ENCODE measurements around the gene TPSB2. TPM values are rescaled to one million over a fixed set of nuclear protein-coding genes. Genes with fewer than 3 reads are reported as not detected.
A peak's percentile ranks its signal among the peaks of the same experiment; 100 is the strongest.
"Not testable (repeated sequence)": the region's sequence is repeated elsewhere in the genome, so short reads cannot be mapped to it uniquely, and the experiment has no call there.

Gene TPSB2
- polyA plus RNA-seq, 1 donor from 2014 or later, result not detected

DNA sequence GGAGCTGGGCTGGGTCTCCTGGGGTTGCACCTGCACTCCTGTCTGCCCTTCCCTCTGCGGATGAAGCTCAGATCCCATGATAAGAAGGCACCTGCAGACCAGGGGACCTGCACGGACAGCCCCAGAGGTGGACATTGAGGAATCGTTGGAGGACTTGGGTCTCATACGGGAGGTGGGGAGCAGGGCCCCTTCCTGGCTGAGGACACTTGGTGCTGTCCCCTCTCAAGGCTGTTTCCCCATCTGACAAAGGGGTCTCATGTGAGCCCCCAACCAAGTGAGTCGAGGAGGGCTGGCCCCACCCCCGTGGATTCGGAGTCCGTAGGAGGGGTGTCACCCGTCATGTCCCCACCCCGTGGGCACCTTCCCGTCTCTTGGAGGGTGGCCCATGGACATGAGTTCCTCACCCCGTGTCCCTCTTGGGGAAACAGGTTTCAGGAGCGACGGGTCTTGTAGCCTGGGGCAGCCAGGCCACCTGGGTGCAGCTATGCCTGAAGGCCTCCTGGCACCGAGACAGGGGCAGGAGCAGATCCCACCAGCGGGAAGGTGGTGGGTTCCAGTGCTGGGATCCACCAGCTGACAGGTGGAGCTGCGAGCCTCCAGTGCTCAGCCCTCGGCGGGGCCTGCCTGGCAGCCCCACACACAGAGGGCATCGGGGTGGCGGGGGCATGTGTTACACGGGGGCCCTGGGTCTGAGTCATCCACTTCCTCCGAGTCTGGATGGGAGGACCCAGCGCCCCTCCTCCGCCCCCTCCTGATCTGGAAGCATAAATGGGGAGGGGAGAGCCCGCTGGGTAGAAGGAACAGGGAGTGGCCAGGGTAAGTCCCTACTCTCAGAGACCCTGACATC is 25.5 kb upstream of the TPSB2 start, which contains the start of gene TPSD1:
TPSD1 (plus strand) TSS at position 794 of the 847 bp plus-strand sequence. CDS start 212 bp downstream, outside the sequence.
- not testable (repeated sequence) for H3K4me3 Mint-ChIP-seq, H3K27ac Mint-ChIP-seq, H3K4me1 Mint-ChIP-seq, H3K9me3 Mint-ChIP-seq, H3K36me3 Mint-ChIP-seq
- peaks cover 13% of the 10 kb centered on the region for H3K27me3 Mint-ChIP-seq

DNA sequence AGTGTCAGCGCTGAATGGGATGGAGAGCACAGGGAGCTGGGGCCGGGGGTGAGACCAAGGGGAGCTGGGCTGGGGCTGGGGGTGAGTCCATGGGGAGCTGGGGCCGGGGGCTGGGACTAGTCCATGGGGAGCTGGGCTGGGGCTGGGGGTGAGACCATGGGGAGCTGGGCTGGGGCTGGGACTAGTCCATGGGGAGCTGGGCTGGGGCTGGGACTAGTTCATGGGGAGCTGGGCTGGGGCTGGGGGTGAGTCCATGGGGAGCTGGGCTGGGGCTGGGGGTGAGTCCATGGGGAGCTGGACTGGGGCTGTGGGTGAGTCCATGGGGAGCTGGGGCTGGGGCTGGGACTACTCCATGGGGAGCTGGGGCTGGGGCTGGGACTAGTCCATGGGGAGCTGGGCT is 24.8 kb upstream of the TPSB2 start:
- not testable (repeated sequence) for H3K4me1 Mint-ChIP-seq, H3K27ac Mint-ChIP-seq, H3K4me3 Mint-ChIP-seq, H3K36me3 Mint-ChIP-seq, H3K9me3 Mint-ChIP-seq, H3K27me3 Mint-ChIP-seq

DNA sequence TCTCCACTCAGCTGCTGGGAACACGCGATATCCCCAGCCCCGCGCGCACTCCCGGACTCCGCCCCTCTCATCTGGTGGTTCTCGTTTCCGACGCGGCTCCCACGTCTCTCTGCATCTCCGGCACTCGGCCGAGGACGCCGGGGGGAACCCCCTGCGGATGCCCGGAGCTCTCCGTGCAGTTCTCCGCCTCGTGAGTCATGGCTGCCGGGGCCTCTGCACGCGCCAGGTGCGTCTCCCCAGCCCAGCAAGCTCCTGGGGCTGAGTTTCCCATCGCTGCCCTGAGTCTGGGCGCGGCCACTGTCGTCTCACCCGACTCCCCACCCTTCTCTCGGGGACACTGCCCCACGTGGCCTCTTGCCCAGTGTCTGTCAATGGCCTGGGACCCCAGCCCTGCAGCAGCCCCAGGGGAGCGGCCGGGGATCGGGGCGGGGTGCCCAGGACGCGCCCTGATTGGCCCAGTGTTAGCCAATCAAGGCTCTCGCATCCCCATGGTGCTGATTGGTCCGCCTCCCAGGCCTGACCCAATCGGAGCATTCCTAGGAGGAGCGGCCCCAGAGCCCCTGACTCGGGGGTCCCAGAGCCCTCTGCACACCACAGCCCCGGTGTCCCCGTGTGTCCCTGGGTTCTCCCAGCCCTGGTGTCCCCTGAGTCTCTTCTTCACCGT is 23.8 kb upstream of the TPSB2 start:
- not testable (repeated sequence) for H3K27ac Mint-ChIP-seq

DNA sequence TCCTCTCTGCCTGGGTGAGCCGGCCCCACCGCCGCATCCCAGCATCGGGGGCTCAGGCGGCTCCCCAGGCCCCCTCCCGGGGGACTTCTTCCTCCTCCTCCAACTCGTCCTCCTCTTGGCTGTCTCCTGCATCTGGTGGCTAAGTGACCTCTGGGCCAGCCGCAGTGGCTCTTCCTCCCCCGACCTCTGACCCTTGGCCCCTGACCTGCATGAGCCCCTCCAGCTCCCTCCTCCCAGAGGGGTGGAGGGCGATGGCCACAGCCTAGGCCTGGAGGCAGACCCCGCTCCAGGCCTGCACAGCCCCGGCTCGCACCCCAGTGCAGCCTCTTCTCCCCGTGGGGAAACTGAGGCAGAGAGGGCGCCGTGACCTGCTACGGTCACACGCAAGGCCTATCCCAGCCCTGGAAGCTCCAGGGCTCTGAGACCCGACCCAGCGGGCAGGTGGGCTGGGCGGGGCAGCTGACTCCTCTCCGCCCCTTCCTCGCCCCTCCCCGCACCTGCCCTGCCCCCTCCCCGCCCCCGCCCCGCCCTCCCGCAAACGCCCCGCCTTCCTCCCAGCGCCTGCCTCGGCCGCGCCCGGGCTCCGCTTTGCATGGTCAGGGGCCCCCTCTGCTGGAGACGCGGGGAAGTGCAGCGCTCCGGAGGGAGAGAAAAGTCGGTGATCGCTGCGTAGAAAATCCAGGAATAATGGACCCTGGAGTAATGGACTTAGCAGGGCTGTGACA is 19.2 kb upstream of the TPSB2 start:
- H3K9me3 Mint-ChIP-seq, H3K4me1 Mint-ChIP-seq, H3K4me3 Mint-ChIP-seq, H3K27ac Mint-ChIP-seq, H3K36me3 Mint-ChIP-seq, H3K27me3 Mint-ChIP-seq: not testable (repeated sequence)

More for the DNA sequence above, 23.8 kb upstream of the TPSB2 start:
- not testable (repeated sequence) for H3K4me1 Mint-ChIP-seq, H3K27me3 Mint-ChIP-seq, H3K9me3 Mint-ChIP-seq, H3K36me3 Mint-ChIP-seq, H3K4me3 Mint-ChIP-seq

DNA sequence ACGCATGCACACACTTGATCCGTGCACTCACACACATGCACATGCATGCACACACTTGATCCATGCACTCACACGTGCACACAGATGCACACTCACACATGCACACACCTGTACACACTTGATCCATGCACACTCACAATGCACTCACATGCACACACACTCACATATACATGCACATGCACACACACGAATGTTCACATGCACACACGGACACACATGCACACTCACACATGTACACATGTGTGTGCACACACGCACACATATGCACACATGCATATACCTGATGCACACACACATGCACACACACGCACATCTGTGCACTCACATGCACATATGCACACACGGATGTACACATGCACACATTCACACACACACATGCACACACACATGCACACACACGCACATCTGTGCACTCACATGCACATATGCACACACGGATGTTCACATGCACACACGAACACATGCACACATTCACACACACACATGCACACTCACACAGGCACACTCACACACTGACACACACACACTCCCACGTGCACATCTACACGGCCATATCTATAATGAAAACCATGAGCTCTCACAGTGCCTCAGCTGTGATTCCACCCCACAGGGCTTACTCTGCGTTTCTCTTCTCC is 18.0 kb upstream of the TPSB2 start:
- not testable (repeated sequence) for H3K27me3 Mint-ChIP-seq, H3K9me3 Mint-ChIP-seq, H3K4me1 Mint-ChIP-seq, H3K36me3 Mint-ChIP-seq, H3K27ac Mint-ChIP-seq, H3K4me3 Mint-ChIP-seq

DNA sequence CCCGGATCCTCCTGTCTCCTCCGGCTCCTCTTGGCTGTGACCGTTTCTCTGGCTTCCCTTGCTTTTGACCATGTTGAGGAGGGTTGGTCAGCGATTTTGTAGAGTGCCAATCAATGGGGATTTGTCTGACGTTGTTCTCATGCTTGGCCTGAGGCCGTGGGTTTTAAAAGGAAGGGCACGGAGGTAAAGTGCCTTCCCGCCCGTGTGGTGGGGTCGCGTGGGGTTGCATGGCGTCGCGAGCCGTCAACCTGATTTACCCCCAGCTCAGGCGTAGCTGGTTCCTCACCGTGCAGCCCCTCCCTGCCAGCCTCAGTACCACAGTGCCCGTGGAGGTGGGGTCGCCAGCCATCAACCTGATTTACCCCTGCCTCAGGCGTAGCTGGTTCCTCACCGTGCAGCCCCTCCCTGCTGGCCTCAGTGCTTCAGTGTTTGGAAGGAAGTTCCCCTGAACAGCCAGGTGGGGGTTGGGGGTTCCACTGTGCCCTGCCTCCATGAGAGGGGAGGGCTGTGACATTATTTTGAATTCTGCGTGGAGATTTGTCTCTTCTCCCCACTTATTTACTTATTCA is 15.6 kb upstream of the TPSB2 start:
- H3K36me3 Mint-ChIP-seq, result no peaks in the 10 kb centered on the region
- H3K9me3 Mint-ChIP-seq, result peaks cover 0 to 4% (median 0%) of the 10 kb centered on the region in 3 donors
- H3K27ac Mint-ChIP-seq, result no peak overlapping the region
- H3K27me3 Mint-ChIP-seq, result no peaks in the 10 kb centered on the region
- H3K4me1 Mint-ChIP-seq, result no peaks in the 10 kb centered on the region
- H3K4me3 Mint-ChIP-seq, result no peak overlapping the region

DNA sequence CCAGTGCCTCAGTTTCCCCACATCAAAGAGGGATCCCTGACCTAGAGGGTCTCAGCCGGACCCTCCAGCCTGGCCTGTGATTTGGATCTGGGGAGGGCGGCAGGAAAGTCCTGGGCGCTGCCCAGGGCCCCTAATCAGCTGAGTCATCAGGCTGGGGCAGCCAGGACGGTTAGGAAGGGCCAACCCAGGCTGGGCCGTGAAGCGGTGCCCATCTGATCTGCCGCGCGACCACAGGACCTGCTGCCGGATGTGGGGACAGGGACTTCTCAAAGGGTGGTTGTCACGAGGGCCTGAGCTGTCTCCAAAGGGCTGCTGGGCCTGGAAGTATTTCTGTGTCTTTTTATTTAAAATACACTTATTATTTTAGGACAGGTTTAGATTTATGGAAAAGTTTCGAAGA is 14.9 kb upstream of the TPSB2 start:
- Mint-ChIP-seq H3K36me3 (no peaks in the 10 kb centered on the region), H3K27ac (no peak overlapping the region), H3K27me3 (no peaks in the 10 kb centered on the region), H3K4me1 (no peaks in the 10 kb centered on the region), H3K4me3 (no peak overlapping the region), H3K9me3 (peaks cover 0 to 4% (median 0%) of the 10 kb centered on the region in 3 donors)

DNA sequence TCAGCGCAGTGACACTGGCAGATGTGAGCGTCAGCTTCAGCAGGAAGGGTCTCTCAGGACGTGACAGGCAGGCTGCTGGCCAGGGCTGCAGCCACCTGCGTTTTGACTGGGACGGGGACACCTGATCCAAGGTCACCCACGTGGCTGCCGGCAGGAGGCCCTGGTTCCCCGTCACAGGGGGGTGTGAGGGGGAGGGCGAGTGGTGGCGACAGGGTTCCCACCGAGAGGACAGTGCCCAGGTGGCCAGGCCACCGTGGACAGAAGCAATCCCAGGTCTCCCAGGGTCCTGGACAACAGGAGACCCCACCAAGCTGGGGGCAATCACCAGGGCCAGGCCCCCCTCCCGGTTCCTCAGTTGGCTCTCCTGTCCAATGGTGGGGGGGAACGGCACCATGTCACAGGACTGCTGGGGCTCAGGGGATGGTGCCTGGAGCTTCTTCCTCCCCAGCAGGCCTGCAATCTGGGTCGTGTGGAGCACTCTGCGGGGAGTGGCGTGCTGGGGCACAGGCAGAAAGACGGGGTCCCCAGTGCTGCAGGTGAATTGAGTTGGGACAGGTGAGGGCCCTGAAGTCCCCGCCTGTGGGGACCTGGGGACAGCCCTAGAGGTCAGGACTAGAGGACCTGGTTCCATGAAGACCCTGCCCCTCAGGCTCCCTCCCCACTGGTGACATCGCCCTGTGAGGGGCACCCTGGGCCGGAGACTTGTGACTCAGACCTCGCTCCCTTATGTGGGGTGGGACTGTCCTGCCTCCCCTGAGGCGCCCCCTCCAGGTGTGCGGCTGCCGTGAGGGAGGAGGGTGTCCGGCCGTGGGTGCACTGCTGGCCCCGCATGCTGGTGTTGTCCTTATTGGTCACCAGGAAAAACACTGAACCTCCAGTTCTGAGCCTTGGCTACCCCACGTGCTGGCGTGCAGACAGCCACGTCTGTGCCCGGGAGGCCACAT is 14.2 kb upstream of the TPSB2 start:
- not testable (repeated sequence) for H3K4me1 Mint-ChIP-seq, H3K4me3 Mint-ChIP-seq, H3K9me3 Mint-ChIP-seq, H3K27ac Mint-ChIP-seq, H3K27me3 Mint-ChIP-seq, H3K36me3 Mint-ChIP-seq

DNA sequence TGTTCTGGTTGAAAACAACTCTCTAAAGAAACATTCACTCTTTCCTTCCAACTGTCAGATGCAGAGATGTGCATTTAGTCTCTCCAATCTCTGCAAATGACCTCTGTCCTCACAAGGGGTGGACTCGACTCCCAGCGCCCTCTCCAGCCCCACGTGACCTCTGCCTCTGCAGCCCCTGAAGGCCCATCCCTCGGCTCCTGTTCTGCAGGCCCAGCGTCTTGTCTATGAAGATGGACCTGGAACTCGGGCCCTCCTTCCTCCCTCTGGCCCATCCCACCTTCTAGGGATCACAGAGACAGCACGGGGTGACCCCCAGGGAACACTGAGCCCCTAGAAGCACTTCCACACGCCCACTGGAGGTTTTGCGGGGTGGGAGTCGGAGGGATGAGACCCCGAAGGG is 13.4 kb upstream of the TPSB2 start:
- H3K27ac Mint-ChIP-seq, H3K4me1 Mint-ChIP-seq, H3K36me3 Mint-ChIP-seq, H3K4me3 Mint-ChIP-seq, H3K9me3 Mint-ChIP-seq, H3K27me3 Mint-ChIP-seq: not testable (repeated sequence)

DNA sequence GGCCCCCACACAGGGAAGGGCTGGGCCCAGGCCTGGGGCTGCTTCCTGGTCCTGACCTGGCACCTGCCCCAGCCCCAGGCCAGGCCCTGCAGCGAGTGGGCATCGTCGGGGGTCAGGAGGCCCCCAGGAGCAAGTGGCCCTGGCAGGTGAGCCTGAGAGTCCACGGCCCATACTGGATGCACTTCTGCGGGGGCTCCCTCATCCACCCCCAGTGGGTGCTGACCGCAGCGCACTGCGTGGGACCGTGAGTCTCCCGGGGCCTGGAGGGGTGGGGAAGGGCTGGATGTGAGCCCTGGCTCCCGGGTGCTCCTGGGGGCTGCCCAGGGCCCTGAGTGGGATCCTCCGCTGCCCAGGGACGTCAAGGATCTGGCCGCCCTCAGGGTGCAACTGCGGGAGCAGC is 11.1 kb upstream of the TPSB2 start:
- not testable (repeated sequence) for H3K27me3 Mint-ChIP-seq, H3K9me3 Mint-ChIP-seq, H3K36me3 Mint-ChIP-seq, H3K27ac Mint-ChIP-seq, H3K4me1 Mint-ChIP-seq, H3K4me3 Mint-ChIP-seq

DNA sequence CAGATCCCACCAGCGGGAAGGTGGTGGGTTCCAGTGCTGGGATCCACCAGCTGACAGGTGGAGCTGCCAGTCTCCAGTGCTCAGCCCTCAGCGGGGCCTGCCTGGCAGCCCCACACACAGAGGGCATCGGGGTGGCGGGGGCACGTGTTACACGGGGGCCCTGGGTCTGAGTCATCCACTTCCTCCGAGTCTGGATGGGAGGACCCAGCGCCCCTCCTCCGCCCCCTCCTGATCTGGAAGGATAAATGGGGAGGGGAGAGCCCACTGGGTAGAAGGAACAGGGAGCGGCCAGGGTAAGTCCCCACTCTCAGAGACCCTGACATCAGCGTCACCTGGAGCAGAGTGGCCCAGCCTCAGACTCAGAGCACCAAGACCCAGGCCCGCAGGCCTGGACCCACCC is 10.5 kb upstream of the TPSB2 start, which contains the start of gene TPSAB1:
TPSAB1 (plus strand) TSS at position 270 of the 400 bp plus-strand sequence. CDS start 234 bp downstream, outside the sequence.
- H3K27me3 Mint-ChIP-seq, H3K9me3 Mint-ChIP-seq, H3K4me3 Mint-ChIP-seq, H3K27ac Mint-ChIP-seq, H3K36me3 Mint-ChIP-seq, H3K4me1 Mint-ChIP-seq: not testable (repeated sequence)

DNA sequence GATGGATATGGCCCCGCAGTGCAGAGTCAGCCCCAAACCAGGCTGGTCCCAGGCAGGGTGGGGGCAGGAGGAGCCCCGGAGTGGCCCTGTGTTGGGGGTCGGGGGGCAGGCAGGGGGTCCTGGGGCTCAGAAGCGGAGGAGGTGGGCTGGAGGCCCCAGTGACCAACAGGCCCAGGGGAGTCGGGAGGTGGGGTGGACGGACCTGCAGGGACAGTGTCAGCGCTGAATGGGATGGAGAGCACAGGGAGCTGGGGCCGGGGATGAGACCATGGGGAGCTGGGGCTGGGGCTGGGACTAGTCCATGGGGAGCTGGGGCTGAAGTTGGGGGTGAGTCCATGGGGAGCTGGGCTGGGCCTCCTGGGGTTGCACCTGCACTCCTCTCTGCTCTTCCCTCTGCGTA is 9.6 kb upstream of the TPSB2 start:
- not testable (repeated sequence) for H3K27me3 Mint-ChIP-seq, H3K27ac Mint-ChIP-seq, H3K4me1 Mint-ChIP-seq, H3K36me3 Mint-ChIP-seq, H3K4me3 Mint-ChIP-seq, H3K9me3 Mint-ChIP-seq

DNA sequence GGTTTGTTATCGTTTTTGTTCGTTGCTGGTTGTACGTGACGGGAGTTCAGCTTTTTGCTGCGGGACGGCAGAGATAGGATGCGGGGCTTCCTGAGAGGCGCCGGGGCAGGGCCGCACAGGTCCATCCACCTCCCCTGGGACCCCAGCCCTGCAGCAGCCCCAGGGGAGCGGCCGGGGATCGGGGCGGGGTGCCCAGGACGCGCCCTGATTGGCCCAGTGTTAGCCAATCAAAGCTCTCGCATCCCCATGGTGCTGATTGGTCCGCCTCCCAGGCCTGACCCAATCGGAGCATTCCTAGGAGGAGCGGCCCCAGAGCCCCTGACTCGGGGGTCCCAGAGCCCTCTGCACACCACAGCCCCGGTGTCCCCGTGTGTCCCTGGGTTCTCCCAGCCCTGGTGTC is 8.9 kb upstream of the TPSB2 start:
- H3K36me3 Mint-ChIP-seq, H3K27me3 Mint-ChIP-seq, H3K9me3 Mint-ChIP-seq, H3K27ac Mint-ChIP-seq, H3K4me1 Mint-ChIP-seq: not testable (repeated sequence)
- H3K4me3 Mint-ChIP-seq, result peak overlapping the region in 2 of 4 donors; percentile 58 to 84

DNA sequence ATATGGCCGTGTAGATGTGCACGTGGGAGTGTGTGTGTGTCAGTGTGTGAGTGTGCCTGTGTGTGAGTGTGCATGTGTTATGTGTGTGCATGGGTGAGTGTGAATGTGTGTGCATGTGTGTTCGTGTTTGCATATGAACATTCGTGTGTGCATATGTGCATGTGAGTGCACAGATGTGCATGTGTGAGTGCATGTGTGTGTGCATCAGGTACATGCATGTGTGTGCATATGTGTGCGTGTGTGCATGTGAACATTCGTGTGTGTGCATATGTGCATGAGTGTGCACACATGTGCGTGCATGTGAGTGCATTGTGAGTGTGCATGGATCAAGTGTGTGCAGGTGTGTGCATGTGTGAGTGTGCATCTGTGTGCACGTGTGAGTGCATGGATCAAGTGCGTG is 8.0 kb upstream of the TPSB2 start:
- Mint-ChIP-seq H3K27ac (no peak overlapping the region), H3K9me3 (peaks cover 0 to 2% (median 2%) of the 10 kb centered on the region in 3 donors), H3K36me3 (no peaks in the 10 kb centered on the region), H3K27me3 (peaks cover 1% of the 10 kb centered on the region), H3K4me3 (no peak overlapping the region), H3K4me1 (peaks cover 0 to 2% (median 0%) of the 10 kb centered on the region in 3 donors)
